GM04503 (cell line): ENCODE measurements around the gene DAD1.
"Not testable (repeated sequence)": the region's sequence is repeated elsewhere in the genome, so short reads cannot be mapped to it uniquely, and the experiment has no call there.

Experiments
- DNase-seq: peaks from one replicate; pipeline ENCODE4 v3.0.0-alpha.2; 2012; ENCODE audit warnings: low read depth

DAD1 gene

GRCh38 chr14:22589096-22589839 is at the start of gene DAD1:
DAD1 (minus strand) TSS chr14:22589224; CDS start chr14:22589157, 67 bp downstream.
- DNase-seq: peak; percentile 98

DNA sequence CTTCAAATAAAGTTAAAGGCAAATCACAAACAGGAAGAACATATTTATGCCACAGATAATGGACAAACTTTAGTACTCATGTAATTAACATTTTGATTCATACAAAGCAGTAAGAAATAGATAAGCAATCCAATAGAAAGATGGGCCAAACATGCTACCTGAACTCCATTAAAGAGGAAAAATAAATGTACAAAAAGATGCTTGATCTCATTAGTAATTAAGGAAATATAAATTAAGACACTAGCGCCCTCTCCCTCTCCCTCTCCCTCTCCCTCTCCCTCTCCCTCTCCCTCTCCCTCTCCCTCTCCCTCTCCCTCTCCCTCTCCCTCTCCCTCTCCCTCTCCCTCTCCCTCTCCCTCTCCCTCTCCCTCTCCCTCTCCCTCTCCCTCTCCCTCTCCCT is 47.0 kb upstream of the DAD1 start:
- not testable (repeated sequence) for DNase-seq

DNA sequence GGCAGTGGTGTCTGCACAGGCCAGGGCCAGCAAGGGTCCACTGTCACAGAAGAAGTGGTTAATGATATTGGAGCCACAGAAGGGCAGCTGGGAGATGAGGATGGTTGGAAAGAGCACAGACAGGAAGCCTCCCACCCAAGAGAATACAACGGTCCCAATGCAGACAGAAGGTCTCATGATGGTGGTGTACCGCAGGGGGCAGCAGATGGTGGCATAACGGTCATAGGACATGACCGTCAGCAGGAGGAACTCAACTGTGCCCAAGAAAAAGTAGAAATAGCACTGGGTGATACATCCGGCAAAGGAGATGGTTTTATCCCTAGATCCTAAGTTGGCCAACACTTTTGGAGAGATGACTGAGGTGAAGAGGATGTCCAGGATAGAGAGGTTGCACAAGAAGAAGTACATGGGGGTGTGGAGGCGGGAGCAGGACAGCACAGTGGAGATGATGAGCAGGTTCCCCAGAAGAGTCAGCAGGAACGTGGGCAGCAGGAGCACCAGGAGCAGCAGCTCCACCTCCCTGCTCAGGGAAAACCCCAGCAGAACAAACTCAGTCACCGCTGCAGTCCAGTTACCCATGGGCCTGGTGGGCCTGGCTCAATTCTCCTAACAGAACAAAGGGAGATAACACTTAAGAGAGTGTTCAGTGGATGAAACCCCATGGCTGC is 45.3 kb upstream of the DAD1 start:
- DNase-seq: no peak

- DNase-seq: peak; percentile 55
These were observed 41.5 kb upstream of the DAD1 start for GRCh38 chr14:22630486-22630885.

- DNase-seq: no peak
These were observed 41.0 kb upstream of the DAD1 start for GRCh38 chr14:22630066-22630465.

DNA sequence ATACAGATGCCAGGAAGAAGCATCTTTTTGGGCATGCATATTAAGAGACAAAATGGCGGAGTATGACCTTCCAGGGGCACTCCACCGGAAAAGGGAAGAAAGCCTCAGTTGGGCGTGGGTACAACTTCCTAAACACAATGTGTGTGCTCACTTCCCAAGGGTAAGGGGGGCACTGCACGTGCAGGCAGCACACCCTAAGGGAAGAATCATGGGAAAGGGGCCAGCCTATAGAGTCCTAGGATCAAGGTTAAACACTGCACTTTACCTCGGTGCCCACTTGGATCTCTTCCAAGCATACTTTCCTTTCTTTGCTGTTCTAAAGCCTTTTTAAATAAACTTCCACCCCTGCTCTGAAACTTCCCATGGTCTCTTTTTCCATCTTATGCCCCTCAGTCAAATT is 40.3 kb upstream of the DAD1 start:
- no peak for DNase-seq

DNA sequence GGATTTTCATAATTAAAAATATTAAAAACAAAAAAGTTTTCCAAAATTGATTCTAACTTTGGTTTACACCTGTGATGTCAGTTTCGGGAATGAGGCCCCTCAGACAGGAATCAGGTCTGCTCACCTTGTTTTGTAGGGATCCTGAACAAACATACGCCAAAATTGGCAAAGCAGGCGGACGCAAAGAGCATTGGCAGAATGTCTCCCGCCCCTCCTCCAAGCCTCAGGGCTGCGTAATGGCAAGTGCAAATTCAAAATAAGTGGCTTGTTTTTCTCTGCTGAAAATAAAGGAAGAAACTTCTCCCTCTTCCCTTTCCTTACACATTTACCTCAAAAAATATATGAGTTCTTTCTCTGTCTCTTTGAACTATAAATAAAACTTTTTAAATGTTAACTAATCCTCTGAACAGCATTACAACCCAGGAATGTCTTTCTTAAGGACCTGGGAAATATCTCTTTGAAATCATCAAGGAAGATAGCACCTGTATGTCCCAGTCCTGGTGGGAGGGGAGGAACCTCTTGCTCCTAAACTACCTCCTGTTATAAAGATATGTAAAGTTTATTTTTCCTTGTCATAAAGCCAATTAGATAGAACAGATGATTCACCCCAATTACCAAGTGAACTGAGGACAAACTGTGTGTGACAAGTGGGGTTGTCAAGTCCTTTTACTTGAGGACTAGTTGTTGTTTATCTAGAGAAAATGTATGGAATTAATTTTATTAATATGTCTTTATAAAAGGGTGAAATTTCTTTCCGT is 38.7 kb upstream of the DAD1 start:
- no peak for DNase-seq

DNA sequence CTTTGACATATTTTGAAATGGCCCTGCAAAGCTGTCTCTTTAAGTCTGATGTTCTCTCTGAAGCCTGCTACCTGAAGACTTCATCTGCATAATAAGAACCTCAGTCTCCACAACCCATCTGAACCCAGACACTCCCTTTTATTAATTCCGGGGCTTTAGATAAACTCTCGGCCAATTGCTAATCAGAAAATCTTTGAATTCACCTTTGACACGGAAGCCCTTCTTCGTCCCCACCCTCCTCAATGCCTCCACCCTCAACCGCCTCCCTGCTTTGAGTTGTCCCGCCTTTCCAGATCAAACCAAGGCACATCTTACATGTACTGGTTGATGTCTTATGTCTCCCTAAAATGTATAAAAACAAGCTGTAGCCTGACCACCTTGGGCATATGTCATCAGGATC is 37.6 kb upstream of the DAD1 start:
- DNase-seq: no peak

- DNase-seq: no peak
These were observed 34.0 kb upstream of the DAD1 start for GRCh38 chr14:22623047-22623446.

GRCh38 chr14:22622255-22622654 is 33.2 kb upstream of the DAD1 start:
- no peak for DNase-seq

- not testable (repeated sequence) for DNase-seq
These were observed 26.7 kb upstream of the DAD1 start for GRCh38 chr14:22615765-22616164.

DNA sequence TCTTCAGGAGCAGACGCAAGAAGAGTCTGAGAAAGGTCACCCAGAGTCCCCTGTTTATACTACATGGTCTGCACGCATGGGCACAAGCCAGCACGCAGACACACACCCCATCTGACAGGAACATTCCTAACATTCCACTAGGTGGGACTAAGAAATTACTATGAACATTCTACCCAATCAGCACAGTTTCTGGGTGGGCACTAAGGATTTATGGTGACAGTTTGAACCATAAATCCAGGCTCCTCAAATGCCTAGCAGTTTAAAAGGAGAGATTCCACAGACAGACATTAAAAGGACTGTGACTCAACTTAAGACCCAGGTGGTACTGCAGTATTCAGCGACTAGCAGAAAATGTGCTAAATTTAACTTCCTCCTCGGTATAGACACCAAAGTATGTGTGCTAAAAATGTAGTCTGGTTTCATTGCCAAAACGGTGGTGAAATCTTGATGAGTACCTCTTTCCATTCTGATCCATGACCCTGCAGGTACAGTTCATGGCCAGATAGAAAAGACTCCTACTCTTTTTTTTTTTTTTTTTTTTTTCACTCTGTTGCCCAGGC is 25.3 kb upstream of the DAD1 start:
- peak; percentile 98 for DNase-seq

- DNase-seq: no peak
These were observed 24.8 kb upstream of the DAD1 start for GRCh38 chr14:22613736-22614239.

DNA sequence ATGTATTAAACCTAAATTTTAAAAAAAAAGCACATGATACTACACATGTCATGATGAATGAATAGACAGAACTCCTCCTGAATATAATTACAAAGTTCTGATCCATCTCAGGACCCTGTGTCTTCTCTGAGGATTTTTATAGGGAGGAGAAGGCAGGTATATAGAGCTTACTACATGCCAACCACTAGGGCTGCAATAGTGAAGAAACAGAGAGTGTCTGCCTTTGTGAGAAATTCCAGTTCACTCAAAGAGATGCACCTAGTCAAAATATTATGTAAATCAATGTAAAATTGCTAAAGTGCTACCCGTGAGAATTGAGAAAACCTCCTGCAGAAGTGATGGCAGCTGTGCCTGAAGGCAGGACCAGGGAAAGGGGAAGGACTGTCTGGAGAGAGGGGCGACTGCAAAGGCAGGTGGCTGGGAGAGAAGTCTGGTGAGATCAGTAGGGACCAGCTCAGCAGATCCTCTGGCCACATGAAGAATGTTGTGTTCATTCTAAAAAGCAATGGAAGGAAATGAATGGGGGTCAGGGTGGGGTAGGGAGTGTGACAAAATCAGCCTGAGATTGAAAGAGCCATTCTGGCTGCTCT is 24.2 kb upstream of the DAD1 start:
- no peak for DNase-seq

DNA sequence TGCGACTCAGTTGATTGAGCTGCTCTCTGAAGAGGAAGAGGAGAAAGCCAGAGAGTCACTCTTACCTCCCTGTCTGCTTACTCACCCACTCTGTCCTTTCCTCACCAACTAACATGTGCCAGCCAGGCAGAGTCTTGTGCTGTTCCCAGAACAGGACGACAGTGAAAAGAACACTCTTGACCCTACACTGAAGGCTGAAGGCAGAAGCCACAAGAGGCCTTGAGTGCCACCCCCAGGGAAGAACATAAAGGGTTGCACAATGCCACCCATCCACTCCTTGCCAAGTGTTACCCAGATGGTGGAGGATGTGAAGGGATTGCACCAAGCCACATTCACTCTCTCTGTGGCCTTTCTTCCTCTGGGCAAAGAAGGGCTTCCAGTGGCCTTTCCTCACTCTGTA is 21.9 kb upstream of the DAD1 start:
- DNase-seq: no peak

DNA sequence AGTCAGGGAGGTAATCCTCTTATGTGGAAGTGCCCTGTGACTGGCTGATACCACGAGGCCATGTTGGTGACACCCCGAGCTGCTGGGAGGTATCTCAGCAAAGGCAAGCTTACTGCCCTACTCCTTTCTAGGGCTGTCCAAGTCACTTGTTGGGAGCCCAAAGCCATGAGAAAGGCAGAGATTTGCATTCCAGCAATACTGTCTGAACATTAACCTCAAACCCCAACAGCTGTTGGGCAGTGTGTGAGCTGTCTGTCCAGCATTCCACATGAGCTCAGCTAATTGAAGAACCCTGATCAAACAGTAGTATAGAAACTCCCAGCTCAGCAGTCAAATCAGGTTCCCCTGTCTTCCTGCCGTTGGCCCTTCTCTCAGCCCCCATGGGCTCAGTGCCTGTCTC is 18.3 kb upstream of the DAD1 start:
- DNase-seq: no peak

DNA sequence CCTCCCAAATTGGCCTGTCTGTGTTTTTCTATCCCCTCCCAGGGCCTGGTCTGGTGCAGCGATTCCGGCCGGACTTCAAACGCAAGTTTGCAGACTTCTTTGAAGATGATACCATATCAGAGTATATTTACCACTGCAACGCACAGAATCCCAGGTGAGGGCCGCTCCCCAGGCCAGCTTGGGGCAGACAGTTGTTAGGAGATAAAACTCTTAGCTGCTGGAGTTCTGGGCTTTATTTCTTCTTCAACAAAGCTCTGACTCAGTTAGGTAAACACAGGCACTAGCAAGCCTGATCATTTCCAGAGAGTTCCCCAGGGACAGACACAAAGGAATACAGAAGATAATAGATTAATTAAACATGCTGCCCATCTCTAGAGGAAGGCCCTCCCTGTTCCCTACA is 17.4 kb upstream of the DAD1 start:
- DNase-seq: no peak

- no peak for DNase-seq
These were observed 13.8 kb upstream of the DAD1 start for GRCh38 chr14:22602862-22603261.

DNA sequence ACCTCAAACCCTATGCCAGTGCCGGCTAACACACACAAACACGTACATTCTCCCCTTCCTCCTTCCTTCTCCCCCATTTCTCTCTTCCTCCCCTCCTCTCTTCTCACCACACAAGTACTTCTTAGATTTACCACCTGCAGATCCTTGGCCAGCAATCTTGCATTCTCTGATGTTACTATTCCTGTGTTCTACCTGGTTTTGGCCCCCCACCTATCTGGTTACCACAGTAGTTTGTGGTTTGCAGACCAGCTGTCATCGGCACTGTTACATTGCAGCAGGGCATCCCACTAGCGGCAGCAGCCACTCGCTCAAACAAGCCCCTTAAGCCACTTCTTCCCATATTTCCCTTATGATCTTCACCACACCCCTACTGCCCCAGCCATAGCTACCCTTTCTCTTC is 13.0 kb upstream of the DAD1 start:
- DNase-seq: no peak

DNA sequence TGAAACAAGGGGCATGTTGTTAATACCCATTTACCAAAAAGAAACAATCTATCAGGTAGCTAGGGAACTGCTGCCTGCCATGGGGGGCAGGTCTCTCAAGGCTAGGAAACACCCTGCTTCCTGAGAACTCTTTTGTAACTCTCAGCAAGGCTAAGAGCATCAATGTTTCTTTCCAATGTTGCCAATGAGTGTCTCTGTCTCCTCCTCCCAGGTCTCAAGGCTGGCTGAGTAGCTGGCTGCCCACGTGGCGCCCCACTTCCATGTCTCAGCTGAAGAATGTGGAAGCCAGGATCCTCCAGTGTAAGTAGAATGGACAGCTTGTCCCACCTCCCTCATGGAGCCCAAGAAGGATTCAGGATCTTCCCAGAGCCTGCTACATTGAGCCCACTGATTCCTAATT is 12.4 kb upstream of the DAD1 start:
- DNase-seq: no peak

- DNase-seq: no peak
These were observed 11.0 kb upstream of the DAD1 start for GRCh38 chr14:22600027-22600426.

DNA sequence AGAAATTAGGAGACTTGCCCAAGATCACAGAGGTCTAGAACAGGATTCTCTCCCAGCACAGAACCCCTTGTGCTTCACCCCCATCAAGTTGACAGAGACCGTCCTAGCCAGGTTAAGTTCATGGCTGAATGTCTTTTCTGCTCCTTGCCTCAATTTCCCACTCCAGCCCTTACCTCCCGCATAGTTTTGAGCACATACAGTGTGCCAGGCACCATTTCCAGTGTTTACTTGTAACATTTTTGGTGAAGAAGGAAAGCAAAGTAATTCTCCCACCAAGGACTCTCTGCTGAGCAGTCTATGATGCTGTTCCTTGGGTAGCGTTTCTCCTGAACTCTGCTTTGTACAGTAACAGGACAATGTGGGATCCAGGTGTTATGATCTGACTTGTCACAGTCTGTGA is 10.3 kb upstream of the DAD1 start:
- no peak for DNase-seq
